Esophagus squamous epithelium (tissue), 5 donors: Measurements from ENCODE around the gene PRKCE. TPM values are rescaled to one million over a fixed set of nuclear protein-coding genes. Genes with fewer than 3 reads are reported as not detected.
"Not testable (repeated sequence)": the region's sequence is repeated elsewhere in the genome, so short reads cannot be mapped to it uniquely, and the experiment has no call there.

Experiments
- DNase-seq: peaks from one replicate; lab custom pipeline; 2025; lab: John Stamatoyannopoulos, UW
- H3K27ac ChIP-seq, 4 donors: fragments of 200-600 bp; sonication (generic); one replicate each; pipeline ENCODE4 v1.5.1; 2016 to 2019; ENCODE audit warnings: mild to moderate bottlenecking in 1 of 4
- H3K27me3 ChIP-seq, 4 donors: fragments of 200-600 bp; sonication (generic); 1 replicate in 3 of 4; 2 replicates in 1 of 4; pipeline versions ENCODE4 v1.5.1 to v1.6.0; 2017 to 2021; ENCODE audit warnings: antibody characterized with exemption in 1 of 4
- H3K36me3 ChIP-seq, 3 donors: fragments of 200-600 bp; sonication (generic); one replicate each; pipeline ENCODE4 v1.5.1; 2016 to 2019
- H3K4me1 ChIP-seq, 3 donors: fragments of 200-600 bp; sonication (generic); one replicate each; pipeline ENCODE4 v1.5.1; 2017 to 2019
- H3K4me3 ChIP-seq, 4 donors: fragments of 200-600 bp; sonication (generic); 1 replicate in 3 of 4; 2 replicates in 1 of 4; pipeline ENCODE4 v1.5.1; 2016 to 2019; ENCODE audit warnings: mild to moderate bottlenecking in 2 of 4, moderate library complexity in 1 of 4
- H3K9me3 ChIP-seq, 3 donors: fragments of 200-600 bp; sonication (generic); one replicate each; pipeline ENCODE4 v1.5.1; 2016 to 2019
- CTCF ChIP-seq, 6 experiments: fragments of 450-650 bp in 4 of 6; fragments of 200-600 bp in 2 of 6; sonication (generic) in 2 of 6; IDR thresholded peaks; one replicate each; pipeline ENCODE4 v1.5.1; 2016 to 2019; ENCODE audit warnings: antibody characterized with exemption in 6 of 6, mild to moderate bottlenecking in 4 of 6, moderate library complexity in 4 of 6
- POLR2A ChIP-seq, 4 donors: fragments of 450-650 bp; IDR thresholded peaks; one replicate each; pipeline ENCODE4 v1.6.1; 2017; ENCODE audit warnings: antibody characterized with exemption in 4 of 4, mild to moderate bottlenecking in 4 of 4, moderate library complexity in 3 of 4
- WGBS, 2 donors: methylation state at CpG; one replicate each; pipeline ENCODE4 v1.1.5; 2018; 5-methylcytosine and 5-hydroxymethylcytosine counted together
- intact Hi-C: fragments of 100-400 bp; cut with DNase I; formaldehyde crosslinking; loops from one replicate; pipeline ENCODE4 v1.15.0; 2022
- total RNA-seq, 4 donors: library from RNA; depleted of rRNA; stranded (reverse); fragments of >200 nt; gene quantifications; one replicate each; pipeline ENCODE4 v1.1.0, GENCODE V29; 2016
- donor health status: DM: yes; HTN: yes; CAD: no.

The PRKCE gene
- total RNA-seq, 4 donors from 2014 or later, result 6.5 to 13.7 (median 9.9) TPM

GRCh38 chr2:46202987-46203386 is 551.5 kb downstream of the PRKCE start:
- Histone ChIP-seq H3K4me3 (no peak overlapping the region), H3K36me3 (no peaks in the 10 kb centered on the region), H3K9me3 (no peaks in the 10 kb centered on the region), H3K4me1 (peaks cover 0 to 24% (median 7%) of the 10 kb centered on the region in 3 donors), H3K27me3 (no peaks in the 10 kb centered on the region), H3K27ac (no peak overlapping the region)
- DNase-seq, result no peak
- no peak for TF ChIP-seq CTCF (IDR thresholded peaks at IDR 0.05)
- TF ChIP-seq POLR2A (IDR thresholded peaks at IDR 0.05), result no peak
- intact Hi-C loops, result no loop called here
- WGBS, 2 donors, result 82 to 84% methylated on average over 5 of the region's 5 CpGs

- H3K27ac ChIP-seq, H3K4me3 ChIP-seq, H3K9me3 ChIP-seq, H3K36me3 ChIP-seq, intact Hi-C loops, DNase-seq, H3K27me3 ChIP-seq: not testable (repeated sequence)
- H3K4me1 ChIP-seq, result peaks cover 0 to 17% (median under 1%) of the 10 kb centered on the region in 3 donors
- WGBS, 2 donors, result 79 to 88% methylated on average over 11 of the region's 11 CpGs
Observed at GRCh38 chr2:46203636-46204035, 552.2 kb downstream of the PRKCE start.

DNA sequence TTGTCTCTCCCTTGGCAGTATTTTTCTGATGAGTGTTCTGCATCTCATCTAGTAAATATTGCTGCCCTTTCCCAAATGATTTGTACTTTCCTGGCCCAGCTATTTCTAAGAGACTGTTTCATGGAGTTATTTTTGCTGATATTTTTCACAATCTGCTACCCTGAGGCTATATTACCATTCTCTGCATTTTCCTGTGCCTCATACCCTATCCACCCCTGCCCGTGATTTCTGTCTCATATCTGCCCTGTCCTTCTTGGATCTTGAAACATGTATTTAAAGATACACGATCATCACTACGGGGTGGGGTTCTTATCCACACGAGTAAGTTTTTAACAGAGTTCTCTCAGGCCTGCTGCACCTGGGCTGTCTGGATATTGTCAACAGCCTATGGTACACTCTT is 556.1 kb downstream of the PRKCE start:
- Histone ChIP-seq H3K27ac (no peak overlapping the region), H3K4me3 (no peak overlapping the region), H3K9me3 (peaks cover 0 to 13% (median 0%) of the 10 kb centered on the region in 3 donors), H3K4me1 (no peaks in the 10 kb centered on the region), H3K36me3 (no peaks in the 10 kb centered on the region), H3K27me3 (no peaks in the 10 kb centered on the region)
- TF ChIP-seq CTCF (IDR thresholded peaks at IDR 0.05), result no peak
- no peak for TF ChIP-seq POLR2A (IDR thresholded peaks at IDR 0.05)
- WGBS, 2 donors, result 79 to 87% methylated on average over 4 of the region's 4 CpGs
- no peak for DNase-seq
- intact Hi-C loops, result no loop called here

- TF ChIP-seq CTCF (IDR thresholded peaks at IDR 0.05) (no peak), POLR2A (IDR thresholded peaks at IDR 0.05) (no peak)
- Histone ChIP-seq H3K27me3 (no peaks in the 10 kb centered on the region), H3K36me3 (no peaks in the 10 kb centered on the region), H3K4me1 (no peaks in the 10 kb centered on the region), H3K27ac (no peak overlapping the region), H3K4me3 (no peak overlapping the region), H3K9me3 (peaks cover 0 to 13% (median 0%) of the 10 kb centered on the region in 3 donors)
- DNase-seq, result no peak
- WGBS, 2 donors, result 95 to 100% methylated on average over 1 of the region's 1 CpG
- intact Hi-C loops, result no loop called here
Observed at GRCh38 chr2:46208766-46209165, 557.3 kb downstream of the PRKCE start.

DNA sequence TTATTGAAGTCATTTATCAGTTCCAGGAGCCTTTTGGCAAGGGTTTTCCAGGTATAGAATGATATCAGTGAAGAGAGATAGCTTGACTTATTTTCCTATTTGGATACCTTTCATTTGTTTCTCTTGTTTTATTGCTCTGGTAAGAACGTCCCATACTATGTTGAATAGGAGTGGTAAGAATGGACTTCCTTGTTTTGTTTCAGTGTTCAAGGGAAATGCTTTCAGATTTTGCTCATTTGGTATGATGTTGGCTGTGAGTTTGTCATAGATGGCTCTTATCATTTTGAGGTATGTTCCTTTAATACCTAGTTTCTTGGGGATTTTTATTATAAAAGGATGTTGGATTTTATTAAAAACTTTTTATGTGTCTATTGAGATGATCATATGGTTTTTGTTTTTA is 558.6 kb downstream of the PRKCE start:
- no peak for DNase-seq
- TF ChIP-seq CTCF (IDR thresholded peaks at IDR 0.05) (no peak), POLR2A (IDR thresholded peaks at IDR 0.05) (no peak)
- Histone ChIP-seq H3K4me1 (no peaks in the 10 kb centered on the region), H3K27me3 (no peaks in the 10 kb centered on the region), H3K9me3 (peaks cover 0 to 13% (median 0%) of the 10 kb centered on the region in 3 donors), H3K36me3 (no peaks in the 10 kb centered on the region), H3K27ac (no peak overlapping the region), H3K4me3 (no peak overlapping the region)
- 74 to 82% methylated on average over 1 of the region's 1 CpG for WGBS, 2 donors
- intact Hi-C loops, result no loop called here

- 71 to 76% methylated on average over 1 of the region's 1 CpG for WGBS, 2 donors
- Histone ChIP-seq H3K4me1 (no peaks in the 10 kb centered on the region), H3K4me3 (no peak overlapping the region), H3K36me3 (no peaks in the 10 kb centered on the region), H3K27me3 (no peaks in the 10 kb centered on the region), H3K9me3 (peaks cover 0 to 13% (median 0%) of the 10 kb centered on the region in 3 donors), H3K27ac (no peak overlapping the region)
- intact Hi-C loops, result no loop called here
- TF ChIP-seq CTCF (IDR thresholded peaks at IDR 0.05) (no peak), POLR2A (IDR thresholded peaks at IDR 0.05) (no peak)
- no peak for DNase-seq
Observed at GRCh38 chr2:46211461-46211860, 560.0 kb downstream of the PRKCE start.
